OCI-LY7 (cell line): Measurements from ENCODE around the gene RSAD1.
"Not testable (repeated sequence)": the region's sequence is repeated elsewhere in the genome, so short reads cannot be mapped to it uniquely, and the experiment has no call there.

ENCODE experiments used
- EZH2phosphoT487 ChIP-seq: fragments of 200-600 bp; sonication (generic); IDR thresholded peaks from 2 replicates; pipeline ENCODE4 v1.6.1; 2018; ENCODE audit warnings: low read depth, borderline replicate concordance, mild to moderate bottlenecking, mixed run types, antibody characterized with exemption, low read length, moderate library complexity, mixed read lengths
- TF ChIP-seq, protein P1 (sequence below): fragments of 200-600 bp; sonication (generic); conservative IDR thresholded peaks from 2 replicates; pipeline ENCODE4 v1.5.1; 2014; ENCODE audit warnings: mild to moderate bottlenecking, antibody characterized with exemption, low read length, moderate library complexity, mixed read lengths

DNA sequence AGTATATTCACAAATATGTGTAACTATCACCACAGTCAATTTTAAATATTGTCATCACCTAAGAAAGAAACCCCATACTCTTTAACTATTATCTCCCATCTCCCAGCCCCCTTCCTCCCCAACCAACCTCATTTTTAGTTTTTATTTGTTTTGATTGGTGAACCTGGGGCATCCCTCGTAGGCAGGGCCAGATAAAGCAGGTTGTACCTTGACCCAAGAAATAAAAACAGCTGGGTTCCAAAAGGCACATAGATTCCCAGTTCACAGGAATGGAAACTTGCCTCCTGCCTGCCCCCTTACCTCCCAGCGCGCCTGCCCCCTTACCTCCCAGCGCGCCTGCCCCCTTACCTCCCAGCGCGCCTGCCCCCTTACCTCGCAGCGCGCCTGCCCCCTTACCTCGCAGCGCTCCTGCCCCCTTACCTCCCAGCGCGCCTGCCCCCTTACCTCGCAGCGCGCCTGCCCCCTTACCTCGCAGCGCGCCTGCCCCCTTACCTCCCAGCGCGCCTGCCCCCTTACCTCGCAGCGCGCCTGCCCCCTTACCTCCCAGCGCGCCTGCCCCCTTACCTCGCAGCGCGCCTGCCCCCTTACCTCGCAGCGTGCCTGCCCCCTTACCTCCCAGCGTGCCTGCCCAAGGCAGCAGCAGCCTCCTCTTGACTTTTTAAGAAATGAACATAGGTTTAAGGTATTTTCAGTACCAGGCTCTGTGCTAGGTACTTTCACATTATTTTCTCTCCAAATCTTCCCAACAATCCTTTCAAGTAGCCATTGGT lies 2.7 kb upstream of the RSAD1 start:
- TF ChIP-seq, protein P1, sequence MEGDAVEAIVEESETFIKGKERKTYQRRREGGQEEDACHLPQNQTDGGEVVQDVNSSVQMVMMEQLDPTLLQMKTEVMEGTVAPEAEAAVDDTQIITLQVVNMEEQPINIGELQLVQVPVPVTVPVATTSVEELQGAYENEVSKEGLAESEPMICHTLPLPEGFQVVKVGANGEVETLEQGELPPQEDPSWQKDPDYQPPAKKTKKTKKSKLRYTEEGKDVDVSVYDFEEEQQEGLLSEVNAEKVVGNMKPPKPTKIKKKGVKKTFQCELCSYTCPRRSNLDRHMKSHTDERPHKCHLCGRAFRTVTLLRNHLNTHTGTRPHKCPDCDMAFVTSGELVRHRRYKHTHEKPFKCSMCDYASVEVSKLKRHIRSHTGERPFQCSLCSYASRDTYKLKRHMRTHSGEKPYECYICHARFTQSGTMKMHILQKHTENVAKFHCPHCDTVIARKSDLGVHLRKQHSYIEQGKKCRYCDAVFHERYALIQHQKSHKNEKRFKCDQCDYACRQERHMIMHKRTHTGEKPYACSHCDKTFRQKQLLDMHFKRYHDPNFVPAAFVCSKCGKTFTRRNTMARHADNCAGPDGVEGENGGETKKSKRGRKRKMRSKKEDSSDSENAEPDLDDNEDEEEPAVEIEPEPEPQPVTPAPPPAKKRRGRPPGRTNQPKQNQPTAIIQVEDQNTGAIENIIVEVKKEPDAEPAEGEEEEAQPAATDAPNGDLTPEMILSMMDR: not testable (repeated sequence)
- not testable (repeated sequence) for TF ChIP-seq EZH2phosphoT487
